Mucosa of gallbladder (tissue), 1 donor: ENCODE data around the gene ST3GAL3. TPM values are rescaled to one million over a fixed set of nuclear protein-coding genes. Genes with fewer than 3 reads are reported as not detected.
"Not testable (repeated sequence)": the region's sequence is repeated elsewhere in the genome, so short reads cannot be mapped to it uniquely, and the experiment has no call there.

Experiments
- DNase-seq: peaks from one replicate; pipeline ENCODE4 v3.0.0-alpha.2; 2020; ENCODE audit warnings: low spot score
- total RNA-seq: library from RNA; stranded (reverse); gene quantifications from one replicate; pipeline ENCODE4 v1.2.1, GENCODE V29; 2021
- donor health status: DM: no; HTN: no; CAD: no.

Gene ST3GAL3
- total RNA-seq, 1 donor from 2014 or later = 17.4 TPM

DNA sequence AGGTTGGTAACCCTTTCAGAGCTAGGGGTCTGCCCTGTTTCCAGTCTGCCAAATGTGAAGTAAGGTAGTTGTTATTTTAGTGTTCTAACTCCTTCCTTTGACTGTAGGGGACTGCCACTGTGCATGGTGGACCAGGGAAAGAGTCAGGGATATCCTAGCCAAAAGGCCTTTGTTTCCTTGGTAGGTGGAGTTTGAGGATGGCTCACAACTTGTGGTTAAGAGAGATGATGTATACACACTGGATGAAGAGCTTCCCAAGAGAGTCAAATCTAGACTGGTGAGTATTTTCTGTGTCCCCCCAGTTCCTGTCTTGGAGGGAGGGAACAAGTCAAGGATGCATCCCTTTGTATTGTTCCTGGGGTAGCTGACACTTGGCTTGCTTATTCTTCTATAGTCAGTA is 3.5 kb upstream of the ST3GAL3 start:
- DNase-seq = no peak

- DNase-seq = no peak
Measured at GRCh38 chr1:43704838-43705237, 2.5 kb upstream of the ST3GAL3 start.

DNA sequence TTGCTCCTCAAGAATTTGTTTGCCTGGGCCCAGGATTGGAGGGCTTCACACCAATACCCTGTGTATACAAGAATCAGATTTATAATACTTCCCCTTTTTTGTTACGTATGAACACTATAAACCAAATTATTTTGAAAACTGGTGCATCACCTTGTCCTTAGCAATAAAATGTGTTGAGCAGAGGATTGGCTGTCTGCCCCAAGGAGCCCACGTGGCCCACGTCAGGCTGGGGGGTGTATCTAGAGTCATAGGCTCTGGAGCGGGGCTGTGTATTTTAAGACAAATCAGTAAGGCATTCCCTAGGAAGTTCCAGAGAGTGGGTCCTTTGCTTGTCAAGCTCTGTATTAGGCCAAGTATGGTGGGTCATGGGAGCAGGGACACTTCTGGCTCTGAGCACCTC is 2.0 kb upstream of the ST3GAL3 start:
- DNase-seq = no peak

- no peak for DNase-seq
Measured at GRCh38 chr1:43705982-43706597, 1.2 kb upstream of the ST3GAL3 start.

DNA sequence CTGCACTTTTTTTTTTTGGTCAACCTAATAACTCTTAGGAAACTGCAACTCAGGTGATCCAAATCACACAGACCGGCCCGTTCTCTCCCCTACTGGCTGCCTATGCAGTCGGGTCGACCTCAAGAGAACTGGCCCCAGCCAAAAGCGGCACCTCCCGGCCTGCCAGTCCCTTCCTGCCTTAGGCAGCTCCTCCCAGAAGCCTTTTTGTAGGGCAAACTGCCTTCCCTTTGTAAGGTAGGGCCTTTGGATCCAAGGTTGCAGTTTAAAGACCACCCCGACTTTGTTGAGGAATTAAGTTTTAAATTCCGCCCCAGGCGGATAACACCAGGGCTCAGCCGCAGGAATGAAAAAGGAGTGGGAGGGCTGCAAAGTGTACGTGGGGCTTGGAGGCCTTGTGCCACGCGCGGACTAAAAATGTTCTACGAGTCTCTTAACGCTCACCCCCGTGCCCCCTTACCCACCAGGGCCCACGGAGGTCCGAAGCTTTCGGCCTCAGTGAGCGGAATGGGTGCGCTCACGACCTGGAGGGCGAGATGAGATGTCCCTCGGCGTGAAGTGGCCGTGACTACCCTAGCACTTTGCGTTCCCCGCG is 642 bp upstream of the ST3GAL3 start:
- no peak for DNase-seq

DNA sequence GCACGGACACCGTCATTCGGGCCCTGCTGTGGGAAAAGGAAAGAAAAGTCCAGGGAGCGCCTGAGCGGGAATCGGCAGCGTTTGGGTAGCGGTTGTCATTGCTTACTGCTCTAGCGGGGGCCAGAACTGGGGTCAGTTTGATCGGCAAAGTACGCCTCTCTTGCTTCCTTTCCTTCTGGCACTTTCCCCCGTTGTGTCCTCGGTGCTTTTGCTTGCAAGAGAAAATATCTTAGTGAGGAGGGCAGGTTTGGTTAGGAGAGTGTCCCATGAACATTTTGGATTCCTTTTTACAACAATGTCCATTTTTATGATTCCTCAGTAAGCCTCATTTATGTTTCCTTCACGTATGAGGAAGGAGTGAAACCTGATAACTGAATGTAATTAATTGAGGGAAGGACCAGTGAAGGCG is 670 bp downstream of the ST3GAL3 start:
- DNase-seq = no peak

DNA sequence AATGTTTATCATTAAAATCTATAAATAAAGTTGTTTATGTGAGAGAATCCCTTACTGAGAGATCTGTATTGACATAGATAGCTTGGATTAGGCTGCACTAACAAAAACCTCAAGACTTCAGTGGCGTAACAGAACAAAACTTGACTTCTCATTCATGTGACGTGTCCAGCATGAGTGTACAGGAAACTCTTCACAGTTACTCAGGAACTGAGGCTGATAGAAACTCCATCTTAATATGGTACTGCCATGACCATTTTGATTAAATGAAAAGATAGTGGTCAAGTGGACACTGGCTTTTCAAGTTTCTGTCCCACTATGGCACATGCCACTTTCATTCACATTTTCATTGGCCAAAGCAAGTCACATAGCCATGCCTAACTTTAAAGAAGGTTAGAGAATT is 3.7 kb downstream of the ST3GAL3 start:
- DNase-seq = no peak

- no peak for DNase-seq
Measured at GRCh38 chr1:43711524-43712386, 4.4 kb downstream of the ST3GAL3 start.

- no peak for DNase-seq
Measured at GRCh38 chr1:43716559-43717281, 9.4 kb downstream of the ST3GAL3 start.

- no peak for DNase-seq
Measured at GRCh38 chr1:43719063-43719462, 11.7 kb downstream of the ST3GAL3 start.

- DNase-seq = not testable (repeated sequence)
Measured at GRCh38 chr1:43719670-43720419, 12.5 kb downstream of the ST3GAL3 start.

GRCh38 chr1:43722810-43723209 is 15.5 kb downstream of the ST3GAL3 start:
- DNase-seq = no peak

DNA sequence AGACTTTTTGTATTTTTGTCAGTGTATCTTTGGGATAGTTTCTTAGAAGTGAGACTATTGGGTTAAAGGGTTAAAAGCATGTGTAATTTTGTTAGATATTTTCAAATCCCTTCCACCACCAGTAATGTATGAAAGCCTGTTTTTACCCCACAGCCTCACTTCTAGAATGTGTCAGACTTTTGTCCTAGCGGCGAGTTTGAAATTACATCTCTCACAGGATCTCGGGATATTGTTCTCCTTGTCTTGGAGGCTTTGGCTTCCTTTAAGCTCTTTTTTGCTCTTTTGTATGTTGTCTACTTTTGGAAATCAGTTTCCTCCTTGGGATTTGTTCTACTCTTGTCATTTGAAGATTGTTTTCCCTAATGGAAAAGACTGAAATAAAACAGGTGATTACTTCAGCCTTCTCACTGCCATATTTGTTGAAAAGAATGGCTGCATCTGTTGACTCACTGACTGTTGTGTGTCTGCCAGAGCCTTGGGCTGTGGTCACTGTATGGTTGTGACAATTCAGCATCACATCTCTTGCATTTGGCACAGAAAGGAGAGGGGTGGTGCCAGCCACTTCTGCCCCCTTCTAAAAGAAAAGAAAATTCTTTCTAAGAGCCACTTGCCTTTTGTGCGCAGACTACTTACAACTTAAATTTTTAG is 22.6 kb downstream of the ST3GAL3 start:
- DNase-seq = no peak

DNA sequence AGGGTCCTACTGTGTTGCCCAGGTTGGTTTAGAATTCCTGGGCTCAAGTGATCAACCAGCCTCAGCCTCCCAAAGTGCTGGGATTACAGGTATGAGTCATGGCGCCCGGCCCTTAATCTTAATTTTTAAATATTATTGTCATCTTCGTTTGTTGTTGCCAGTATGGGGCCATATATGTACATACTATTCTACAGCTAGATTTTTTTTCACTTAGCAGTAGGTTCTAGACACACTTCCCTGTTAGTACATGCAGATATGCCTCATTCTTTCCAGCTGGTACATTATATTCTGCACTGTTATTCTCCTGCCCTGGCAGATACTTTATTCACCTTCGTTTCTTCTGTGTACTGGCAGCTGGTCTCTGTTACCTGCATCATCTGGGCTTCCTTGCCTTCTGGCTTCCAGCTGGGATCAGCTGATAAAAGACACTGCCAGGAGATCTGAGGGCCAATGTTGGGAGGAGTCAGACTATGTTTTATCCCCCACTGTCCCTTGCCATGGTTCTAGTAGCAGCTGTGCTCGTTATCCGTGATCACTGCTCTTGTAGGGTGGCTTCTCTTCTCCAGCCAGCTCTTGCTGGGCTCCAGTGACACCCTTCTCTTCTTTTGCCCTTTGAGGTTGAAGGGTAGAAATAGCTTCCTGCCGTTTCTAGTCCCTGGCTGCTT is 24.7 kb downstream of the ST3GAL3 start:
- DNase-seq = no peak

- DNase-seq = no peak
Measured at GRCh38 chr1:43736819-43737218, 29.5 kb downstream of the ST3GAL3 start.

GRCh38 chr1:43742026-43742425 is 34.7 kb downstream of the ST3GAL3 start:
- no peak for DNase-seq

DNA sequence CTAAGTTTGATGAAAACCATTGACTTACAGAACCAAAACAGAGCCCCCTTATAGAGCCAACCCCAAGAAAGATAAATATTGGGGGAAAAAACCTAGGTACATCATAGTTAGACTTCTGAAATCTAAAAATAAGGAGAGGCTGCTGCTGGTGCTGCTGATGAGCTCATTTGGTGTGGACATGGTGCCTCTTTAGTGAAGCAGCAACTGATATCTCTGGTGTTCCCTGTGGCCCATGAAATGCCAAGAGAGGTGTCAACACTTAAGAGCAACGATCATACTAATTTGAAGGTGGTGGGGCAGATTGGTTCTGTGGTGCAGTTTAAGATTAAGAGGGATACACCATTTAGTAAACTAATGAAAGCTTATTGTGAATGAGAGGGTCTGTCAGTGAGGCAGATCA is 35.9 kb downstream of the ST3GAL3 start:
- DNase-seq = no peak

- no peak for DNase-seq
Measured at GRCh38 chr1:43747736-43748135, 40.4 kb downstream of the ST3GAL3 start.

- no peak for DNase-seq
Measured at GRCh38 chr1:43750083-43750482, 42.7 kb downstream of the ST3GAL3 start.

- DNase-seq = no peak
Measured at GRCh38 chr1:43753422-43753821, 46.1 kb downstream of the ST3GAL3 start.

- DNase-seq = no peak
Measured at GRCh38 chr1:43754892-43755291, 47.6 kb downstream of the ST3GAL3 start.
